GM23338 (cell line): Measurements from ENCODE around the gene GFRA3. TPM values are rescaled to one million over a fixed set of nuclear protein-coding genes. Genes with fewer than 3 reads are reported as not detected.
A peak's percentile ranks its signal among the peaks of the same experiment; 100 is the strongest.
"Not testable (repeated sequence)": the region's sequence is repeated elsewhere in the genome, so short reads cannot be mapped to it uniquely, and the experiment has no call there.

Experiments
- ATAC-seq: fragments of 200-7000 bp; cut with Tn5 transposase; 3 replicates; pipeline ENCODE4 v1.9.1; 2020
- DNase-seq: peaks from one replicate; pipeline ENCODE4 v3.0.0-alpha.2; 2015; ENCODE audit warnings: low spot score
- H2AFZ ChIP-seq: fragments of 200-600 bp; sonication (generic); 2 replicates; pipeline ENCODE4 v1.8.0; 2016; ENCODE audit warnings: antibody characterized with exemption, mild to moderate bottlenecking, moderate library complexity
- H3F3A ChIP-seq: fragments of 200-600 bp; sonication (generic); replicated peaks from 2 replicates; pipeline ENCODE4 v1.8.0; 2017; ENCODE audit warnings: antibody characterized with exemption, mixed run types, low read depth
- H3K27ac ChIP-seq: fragments of 200-600 bp; sonication (generic); 2 replicates; pipeline ENCODE4 v1.6.1; 2016; ENCODE audit warnings: low read depth
- H3K27me3 ChIP-seq: fragments of 200-600 bp; sonication (generic); 2 replicates; pipeline ENCODE4 v1.8.0; 2016; ENCODE audit warnings: mild to moderate bottlenecking, mixed run types, moderate library complexity; ENCODE audit not compliant: insufficient read depth
- H3K36me3 ChIP-seq: fragments of 200-600 bp; sonication (generic); 2 replicates; pipeline ENCODE4 v1.8.0; 2016; ENCODE audit warnings: mild to moderate bottlenecking; ENCODE audit not compliant: insufficient read depth
- H3K4me1 ChIP-seq: fragments of 200-600 bp; sonication (generic); 2 replicates; pipeline ENCODE4 v1.8.0; 2016; ENCODE audit warnings: mild to moderate bottlenecking, moderate library complexity; ENCODE audit not compliant: insufficient read depth
- H3K4me2 ChIP-seq: fragments of 200-600 bp; sonication (generic); 2 replicates; pipeline ENCODE4 v1.7.1; 2017; ENCODE audit warnings: mixed run types
- H3K4me3 ChIP-seq: fragments of 200-600 bp; sonication (generic); 2 replicates; pipeline ENCODE4 v1.6.1; 2016; ENCODE audit warnings: mixed run types
- H3K79me2 ChIP-seq: fragments of 200-600 bp; sonication (generic); replicated peaks from 2 replicates; pipeline ENCODE4 v1.8.0; 2017; ENCODE audit warnings: mild to moderate bottlenecking; ENCODE audit not compliant: insufficient read depth
- H3K9me2 ChIP-seq: fragments of 200-600 bp; sonication (generic); 2 replicates; pipeline ENCODE4 v1.8.0; 2017; ENCODE audit not compliant: insufficient read depth
- H4K20me1 ChIP-seq: fragments of 200-600 bp; sonication (generic); replicated peaks from 2 replicates; pipeline ENCODE4 v1.8.0; 2017; ENCODE audit warnings: mild to moderate bottlenecking; ENCODE audit not compliant: insufficient read depth
- H3K27ac Mint-ChIP-seq: 2 replicates; pipeline ENCODE4 v1.8.0; 2020; ENCODE audit warnings: inconsistent platforms, mild to moderate bottlenecking, moderate library complexity, mixed read lengths
- H3K27me3 Mint-ChIP-seq: 3 replicates; pipeline ENCODE4 v1.8.0; 2022; ENCODE audit warnings: low read depth, mild to moderate bottlenecking, moderate library complexity, mixed read lengths, inconsistent platforms; ENCODE audit not compliant: insufficient read depth, poor library complexity
- H3K36me3 Mint-ChIP-seq: 3 replicates; pipeline ENCODE4 v1.8.0; 2021; ENCODE audit warnings: low read depth, mild to moderate bottlenecking, inconsistent platforms, moderate library complexity, mixed read lengths
- H3K4me1 Mint-ChIP-seq: 3 replicates; pipeline ENCODE4 v1.8.0; 2020; ENCODE audit warnings: mild to moderate bottlenecking, inconsistent platforms, mixed read lengths
- H3K4me3 Mint-ChIP-seq: 3 replicates; pipeline ENCODE4 v1.8.0; 2021; ENCODE audit warnings: moderate library complexity, mild to moderate bottlenecking, inconsistent platforms, mixed read lengths
- H3K9me3 Mint-ChIP-seq: 3 replicates; pipeline ENCODE4 v1.8.0; 2020; ENCODE audit warnings: moderate library complexity, mild to moderate bottlenecking, inconsistent platforms, mixed read lengths
- CTCF ChIP-seq, 2 experiments: fragments of 200-600 bp in 1 of 2; sonication (generic) in 1 of 2; conservative IDR thresholded peaks; 2 replicates each; pipeline versions ENCODE4 v1.5.1 to v1.6.1; 2016 to 2017; ENCODE audit warnings: antibody characterized with exemption in 2 of 2, low read depth in 2 of 2, mild to moderate bottlenecking in 2 of 2, moderate library complexity in 1 of 2
- ETS1 ChIP-seq: IDR thresholded peaks from 2 replicates; pipeline ENCODE4 v1.6.1; 2016; ENCODE audit warnings: antibody characterized with exemption
- EZH2 ChIP-seq: fragments of 200-600 bp; sonication (generic); IDR thresholded peaks from one replicate; pipeline ENCODE4 v1.8.0; 2017; ENCODE audit warnings: antibody characterized with exemption, mild to moderate bottlenecking, low read depth; ENCODE audit not compliant: unreplicated experiment
- EZH2phosphoT487 ChIP-seq: fragments of 200-600 bp; sonication (generic); IDR thresholded peaks from one replicate; pipeline ENCODE4 v1.8.1; 2018; ENCODE audit warnings: antibody characterized with exemption; ENCODE audit not compliant: unreplicated experiment
- JUNB ChIP-seq: IDR thresholded peaks from one replicate; pipeline ENCODE4 v1.6.1; 2016; ENCODE audit warnings: antibody characterized with exemption; ENCODE audit not compliant: unreplicated experiment
- REST ChIP-seq: IDR thresholded peaks from one replicate; pipeline ENCODE4 v1.6.1; 2018; ENCODE audit warnings: antibody characterized with exemption; ENCODE audit not compliant: unreplicated experiment
- ZNF114 ChIP-seq: fragments of 250-450 bp; sonication (Bioruptor Pico); IDR thresholded peaks from 2 replicates; pipeline ENCODE4 v1.5.0; 2020; ENCODE audit warnings: mild to moderate bottlenecking, moderate library complexity
- long read RNA-seq: library from polyadenylated mRNA; unstranded; transcript quantifications from one replicate; pipeline ENCODE4 v2.0.0, GENCODE V29; 2020; ENCODE audit not compliant: unreplicated experiment
- polyA plus RNA-seq: library from polyadenylated mRNA; unstranded; fragments of >200 nt; fragmentation: Nextera tagmentation; extraction: Ambion mirVana; gene quantifications from 2 replicates; pipeline ENCODE4 v1.2.1, GENCODE V29; 2016
- total RNA-seq: library from RNA; depleted of rRNA; stranded (reverse); fragments of >200 nt; shearing (Covaris generic); gene quantifications from 2 replicates; pipeline ENCODE4 v1.2.3, GENCODE V29; 2014; rRNA removed

The GFRA3 gene
- total RNA-seq = 0.39 and 1.1 TPM in 2 replicates
- polyA plus RNA-seq = 1.1 and 1.2 TPM in 2 replicates
- long read RNA-seq = 0 reads

- Mint-ChIP-seq H3K27ac (no peak within 1 kb of the TSS), H3K4me3 (peak within 1 kb of the TSS; percentile 70), H3K9me3 (no peaks in the 10 kb centered on the region), H3K27me3 (peaks cover 25% of the 10 kb centered on the region), H3K36me3 (no peaks in the 10 kb centered on the region), H3K4me1 (peaks cover 19% of the 10 kb centered on the region)
- peak; percentile 71 for DNase-seq
- H3F3A ChIP-seq = no peaks in the 10 kb centered on the region
- no peaks in the 10 kb centered on the region for H3K36me3 ChIP-seq
- ATAC-seq = peak; percentile 89
- TF ChIP-seq ETS1 (no peak), CTCF (conservative IDR thresholded peaks at IDR 0.05; ENCODE audit: low read depth in 2 of 2) (peak in 1 of 2 experiments; percentile 15; a peak in 1 of 4 replicates), EZH2 (no peak), EZH2phosphoT487 (no peak)
- H3K4me3 ChIP-seq = peak within 1 kb of the TSS; percentile 74
- H2AFZ ChIP-seq = peak within 1 kb of the TSS; percentile 76
- H4K20me1 ChIP-seq = no peaks in the 10 kb centered on the region
- no peaks in the 10 kb centered on the region for H3K9me2 ChIP-seq
- peaks cover 43% of the 10 kb centered on the region for H3K27me3 ChIP-seq
- no peak within 1 kb of the TSS for H3K27ac ChIP-seq
- peak within 1 kb of the TSS; percentile 90 for H3K4me2 ChIP-seq
- no peaks in the 10 kb centered on the region for H3K79me2 ChIP-seq
- H3K4me1 ChIP-seq = peaks cover 13% of the 10 kb centered on the region; the same call in 1 of the 2 replicates
Observed at GRCh38 chr5:138274189-138274853, at the start of gene GFRA3. TSS of gene GFRA3 (minus strand) at chr5:138274621. CDS start at chr5:138274424, 197 bp downstream.

GRCh38 chr5:138318211-138318610 lies 43.8 kb upstream of the GFRA3 start:
- H3K4me1 ChIP-seq, H3K4me3 ChIP-seq, H3K27me3 Mint-ChIP-seq, DNase-seq, H4K20me1 ChIP-seq, H3K4me3 Mint-ChIP-seq, H3K4me2 ChIP-seq, H3K9me2 ChIP-seq, ATAC-seq, H2AFZ ChIP-seq, H3K27ac ChIP-seq, H3F3A ChIP-seq, H3K27me3 ChIP-seq, H3K9me3 Mint-ChIP-seq, H3K79me2 ChIP-seq, H3K27ac Mint-ChIP-seq, H3K4me1 Mint-ChIP-seq: not testable (repeated sequence)
- H3K36me3 ChIP-seq = peaks cover 27% of the 10 kb centered on the region
- H3K36me3 Mint-ChIP-seq = peaks cover 31% of the 10 kb centered on the region

- TF ChIP-seq ZNF114 (CRISPR knock-in tag) (no peak), REST (no peak), JUNB (no peak), EZH2phosphoT487 (no peak)
- DNase-seq (peak; percentile 19), ATAC-seq (peak; percentile 83)
- Mint-ChIP-seq H3K27ac (no peak overlapping the region), H3K36me3 (peaks cover 47% of the 10 kb centered on the region), H3K4me3 (no peak overlapping the region), H3K27me3 (no peaks in the 10 kb centered on the region), H3K4me1 (no peaks in the 10 kb centered on the region), H3K9me3 (no peaks in the 10 kb centered on the region)
- Histone ChIP-seq H3K79me2 (no peaks in the 10 kb centered on the region), H3K27ac (no peak overlapping the region), H3K4me3 (no peak overlapping the region), H3K4me1 (no peaks in the 10 kb centered on the region), H3F3A (no peaks in the 10 kb centered on the region), H3K4me2 (no peak overlapping the region), H4K20me1 (0 out of 2 replicates have a peak, but pooled peaks cover 4% of the 10 kb centered on the region), H2AFZ (no peak overlapping the region), H3K36me3 (peaks cover 32% of the 10 kb centered on the region), H3K27me3 (no peaks in the 10 kb centered on the region), H3K9me2 (no peaks in the 10 kb centered on the region)
Observed at GRCh38 chr5:138316355-138316754, 41.9 kb upstream of the GFRA3 start.
